ENCODE measurements around the gene NKAPD1.
A peak's percentile ranks its signal among the peaks of the same experiment; 100 is the strongest.
"Not testable (repeated sequence)": the region's sequence is repeated elsewhere in the genome, so short reads cannot be mapped to it uniquely, and the experiment has no call there.

Gene NKAPD1

GRCh38 chr11:112086422-112087191 lies 12.5 kb downstream of the NKAPD1 start, which contains the start of the genes SDHD and TIMM8B:
Gene SDHD, plus strand, starts transcription at chr11:112086873. Its CDS starts 35 bp downstream, at chr11:112086908.
Gene TIMM8B, minus strand, starts transcription at chr11:112086756. Its CDS starts 33 bp downstream, at chr11:112086723.
- H3K4me3 ChIP-seq (ENCODE audit: low read depth, low read length): peak within 1 kb of the TSS; percentile 97

- peak overlapping the region; percentile 97 for H3K4me3 ChIP-seq (ENCODE audit: low read depth, low read length)
Observed at GRCh38 chr11:112087212-112087611, 13.1 kb downstream of the NKAPD1 start.

GRCh38 chr11:112095302-112095701 lies 21.2 kb downstream of the NKAPD1 start:
- not testable (repeated sequence) for H3K4me3 ChIP-seq (ENCODE audit: low read depth, low read length)

GRCh38 chr11:112096194-112096593 lies 22.1 kb downstream of the NKAPD1 start:
- H3K4me3 ChIP-seq (ENCODE audit: low read depth, low read length): no peak overlapping the region

- no peak overlapping the region for H3K4me3 ChIP-seq (ENCODE audit: low read depth, low read length)
Observed at GRCh38 chr11:112097734-112098528, 23.8 kb downstream of the NKAPD1 start.

GRCh38 chr11:112100462-112100861 lies 26.4 kb downstream of the NKAPD1 start:
- H3K4me3 ChIP-seq (ENCODE audit: low read depth, low read length): no peak overlapping the region

GRCh38 chr11:112103446-112103845 lies 29.3 kb downstream of the NKAPD1 start:
- no peak overlapping the region for H3K4me3 ChIP-seq (ENCODE audit: low read depth, low read length)

- H3K4me3 ChIP-seq (ENCODE audit: low read depth, low read length): no peak overlapping the region
Observed at GRCh38 chr11:112106070-112106469, 32.0 kb downstream of the NKAPD1 start.

- H3K4me3 ChIP-seq (ENCODE audit: low read depth, low read length): no peak overlapping the region
Observed at GRCh38 chr11:112113539-112114457, 39.7 kb downstream of the NKAPD1 start.

GRCh38 chr11:112114460-112114859 lies 40.4 kb downstream of the NKAPD1 start:
- H3K4me3 ChIP-seq (ENCODE audit: low read depth, low read length): no peak overlapping the region

GRCh38 chr11:112115386-112115785 lies 41.3 kb downstream of the NKAPD1 start:
- H3K4me3 ChIP-seq (ENCODE audit: low read depth, low read length): no peak overlapping the region

- no peak overlapping the region for H3K4me3 ChIP-seq (ENCODE audit: low read depth, low read length)
Observed at GRCh38 chr11:112118176-112118575, 44.1 kb downstream of the NKAPD1 start.

- H3K4me3 ChIP-seq (ENCODE audit: low read depth, low read length): no peak overlapping the region
Observed at GRCh38 chr11:112121981-112122615, 48.0 kb downstream of the NKAPD1 start.

GRCh38 chr11:112123129-112123528 lies 49.0 kb downstream of the NKAPD1 start:
- H3K4me3 ChIP-seq (ENCODE audit: low read depth, low read length): no peak overlapping the region

GRCh38 chr11:112127056-112127455 lies 53.0 kb downstream of the NKAPD1 start:
- no peak overlapping the region for H3K4me3 ChIP-seq (ENCODE audit: low read depth, low read length)

- H3K4me3 ChIP-seq (ENCODE audit: low read depth, low read length): no peak overlapping the region
Observed at GRCh38 chr11:112128483-112129121, 54.5 kb downstream of the NKAPD1 start.

- no peak overlapping the region for H3K4me3 ChIP-seq (ENCODE audit: low read depth, low read length)
Observed at GRCh38 chr11:112129656-112130055, 55.6 kb downstream of the NKAPD1 start.

- no peak overlapping the region for H3K4me3 ChIP-seq (ENCODE audit: low read depth, low read length)
Observed at GRCh38 chr11:112132737-112133136, 58.6 kb downstream of the NKAPD1 start.

GRCh38 chr11:112134473-112134872 lies 60.4 kb downstream of the NKAPD1 start:
- H3K4me3 ChIP-seq (ENCODE audit: low read depth, low read length): no peak overlapping the region
